Heart right ventricle (tissue), 16 donors: ENCODE results near the gene SPACA6. TPM values are rescaled to one million over a fixed set of nuclear protein-coding genes. Genes with fewer than 3 reads are reported as not detected.
"Not testable (repeated sequence)": the region's sequence is repeated elsewhere in the genome, so short reads cannot be mapped to it uniquely, and the experiment has no call there.

ENCODE experiments used
- ATAC-seq, 8 donors: fragments of 200-7000 bp; cut with Tn5 transposase; one replicate each; pipeline ENCODE4 v1.9.1; 2020; ENCODE audit warnings: mild to moderate bottlenecking in 8 of 8, moderate library complexity in 8 of 8, moderate number of reproducible peaks in 1 of 8
- DNase-seq, 2 donors: peaks; one replicate each; pipeline ENCODE4 v3.0.0-alpha.2; 2020
- H3K27ac ChIP-seq, 10 donors: fragments of 200-600 bp; sonication (generic) in 2 of 10; one replicate each; pipeline versions ENCODE4 v1.5.0 to v1.8.0; 2020 to 2022; ENCODE audit warnings: mild to moderate bottlenecking in 3 of 10
- H3K27me3 ChIP-seq, 7 donors: fragments of 200-600 bp; one replicate each; pipeline ENCODE4 v1.8.0; 2021 to 2022; ENCODE audit warnings: mild to moderate bottlenecking in 2 of 7
- H3K36me3 ChIP-seq, 9 donors: fragments of 200-600 bp; sonication (generic) in 1 of 9; one replicate each; pipeline versions ENCODE4 v1.5.0 to v1.8.0; 2020 to 2022; ENCODE audit warnings: mild to moderate bottlenecking in 2 of 9
- H3K4me1 ChIP-seq, 9 donors: fragments of 200-600 bp; sonication (generic) in 1 of 9; one replicate each; pipeline versions ENCODE4 v1.5.0 to v1.8.0; 2020 to 2022; ENCODE audit warnings: mild to moderate bottlenecking in 4 of 9
- H3K4me3 ChIP-seq, 10 donors: fragments of 200-600 bp; sonication (generic) in 2 of 10; one replicate each; pipeline versions ENCODE4 v1.5.0 to v1.8.0; 2020 to 2022; ENCODE audit warnings: mild to moderate bottlenecking in 7 of 10, moderate library complexity in 2 of 10
- H3K9me3 ChIP-seq, 11 donors: fragments of 200-600 bp in 10 of 11; sonication (generic) in 2 of 11; one replicate each; pipeline versions ENCODE4 v1.5.0 to v1.8.0; 2013 to 2022; ENCODE audit warnings: mild to moderate bottlenecking in 2 of 11, control low read depth in 1 of 11, moderate library complexity in 1 of 11
- WGBS, 2 donors: extraction: QIAGEN DNeasy Blood & Tissue Kit; methylation state at CpG; one replicate each; pipeline ENCODE4 v1.1.7; 2013; ENCODE audit warnings: inconsistent platforms in 1 of 2; 5-methylcytosine and 5-hydroxymethylcytosine counted together
- intact Hi-C, 10 donors: fragments of 100-400 bp; cut with DNase I; formaldehyde crosslinking; loops; one replicate each; pipeline versions ENCODE4 v1.11.1 to v1.14.2; 2022
- polyA plus RNA-seq, 2 donors: library from polyadenylated mRNA; stranded (reverse); fragments of 200-250 nt; gene quantifications; one replicate each; pipeline ENCODE4 v1.2.3, GENCODE V29; 2013
- total RNA-seq, 10 donors: library from RNA; stranded (reverse); fragmentation: NEBNext Ultra II Directional in 3 of 10; extraction: Animal tissue kit (Norgen Biotek cat#: 25700) in 3 of 10; gene quantifications; one replicate each; pipeline versions ENCODE4 v1.2.1 to v1.2.4, GENCODE V29; 2021 to 2023
- TF ChIP-seq, protein P1 (sequence below), 9 donors: fragments of 200-600 bp; sonication (generic) in 2 of 9; IDR thresholded peaks; one replicate each; pipeline versions ENCODE4 v1.5.0 to v1.8.0; 2021 to 2022; ENCODE audit warnings: antibody characterized with exemption in 9 of 9, mild to moderate bottlenecking in 5 of 9, moderate library complexity in 1 of 9
- donor health status: Arrhythmogenic right ventricular cardiomyopathy.
- donor health status: ischemic (EF 13 %, LVEDD 7.1; RV severe dilation, severe dysfunction).
- donor health status: healthy with polysubstance abuse.
- donor health status: DM: no; HTN: yes; CAD: no.
- donor health status: DM: no; HTN: no; CAD: no.
- donor health status: ischemic (EF 25% LVEDD 6.9; RV normal size, moderate dysfunction).
- donor health status: ischemic (EF 25% LVEDD 5.7; RV mildly dilated, moderate dysfunction).
- donor health status: healthy.
- donor health status: DM: yes; HTN: yes; CAD: no.
- donor health status: Ischemic cardiomyopathy.
- donor health status: ischemic (EF 35%, LVEDD 5.7; RV mildly dilated, moderate dysfunction).
- donor health status: nonischemic (EF 11% LVEDD 7.7; RV severe dilation, severe dysfunction).
- donor health status: DM: yes; HTN: yes; CAD: no.
- donor health status: PGD.
- donor health status: ischemic (EF 29% LVEDD 5.4; RV normal size, mild dysfunction).
- donor health status: nonischemic (EF 23%, LVEDD 6.1; RV moderate dilation, normal function).

SPACA6 gene
- total and polyA plus RNA-seq, 12 donors = 6.4 to 45.1 (median 10.1) TPM

DNA sequence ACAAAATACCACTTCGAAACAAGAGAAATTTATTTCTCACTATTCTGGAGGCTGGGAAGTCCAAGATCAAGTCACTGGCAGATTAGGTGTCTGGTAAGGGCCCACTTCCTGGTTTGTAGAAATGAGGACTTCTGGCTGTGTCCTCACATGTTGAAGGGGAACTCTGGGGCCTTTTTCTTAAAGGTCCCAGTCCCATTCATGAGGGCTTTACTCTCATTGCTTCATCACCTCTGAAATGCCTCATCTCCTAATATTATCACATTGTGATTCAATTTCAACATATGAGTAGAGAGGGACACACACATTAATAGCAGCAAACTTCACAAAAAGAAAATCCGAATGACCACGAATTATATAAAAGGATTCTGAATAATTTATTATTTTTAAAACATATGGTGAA is 24.9 kb upstream of the SPACA6 start:
- ATAC-seq = no peak
- WGBS, 2 donors = 76 to 87% methylated on average over 3 of the region's 3 CpGs

DNA sequence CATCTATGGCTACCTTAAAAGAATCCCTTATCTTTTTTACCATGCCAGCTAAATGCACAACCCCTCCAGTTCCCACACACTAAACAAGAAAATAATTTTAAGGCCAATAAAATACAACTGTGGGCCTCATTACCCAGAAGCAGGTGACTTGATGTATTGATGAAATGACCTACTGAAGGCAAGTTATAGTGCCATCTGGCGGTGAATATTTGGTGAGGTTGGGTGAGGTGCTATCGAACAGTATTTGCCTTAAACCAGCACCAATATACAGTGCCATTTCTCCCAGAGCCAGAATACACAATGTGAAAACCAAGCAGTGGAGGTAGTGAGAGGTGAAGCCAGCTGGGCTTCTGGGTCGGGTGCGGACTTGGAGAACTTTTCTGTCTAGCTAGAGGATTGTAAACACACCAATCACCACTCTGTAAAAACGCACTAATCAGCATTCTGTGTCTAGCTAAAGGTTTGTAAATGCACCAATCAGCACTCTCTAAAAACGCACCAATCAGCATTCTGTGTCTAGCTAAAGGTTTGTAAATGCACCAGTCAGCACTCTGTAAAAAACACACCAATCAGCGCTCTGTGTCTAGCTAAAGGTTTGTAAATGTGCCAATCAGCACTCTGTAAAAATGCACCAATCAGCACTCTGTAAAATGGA is 17.1 kb upstream of the SPACA6 start:
- TF ChIP-seq, protein P1, sequence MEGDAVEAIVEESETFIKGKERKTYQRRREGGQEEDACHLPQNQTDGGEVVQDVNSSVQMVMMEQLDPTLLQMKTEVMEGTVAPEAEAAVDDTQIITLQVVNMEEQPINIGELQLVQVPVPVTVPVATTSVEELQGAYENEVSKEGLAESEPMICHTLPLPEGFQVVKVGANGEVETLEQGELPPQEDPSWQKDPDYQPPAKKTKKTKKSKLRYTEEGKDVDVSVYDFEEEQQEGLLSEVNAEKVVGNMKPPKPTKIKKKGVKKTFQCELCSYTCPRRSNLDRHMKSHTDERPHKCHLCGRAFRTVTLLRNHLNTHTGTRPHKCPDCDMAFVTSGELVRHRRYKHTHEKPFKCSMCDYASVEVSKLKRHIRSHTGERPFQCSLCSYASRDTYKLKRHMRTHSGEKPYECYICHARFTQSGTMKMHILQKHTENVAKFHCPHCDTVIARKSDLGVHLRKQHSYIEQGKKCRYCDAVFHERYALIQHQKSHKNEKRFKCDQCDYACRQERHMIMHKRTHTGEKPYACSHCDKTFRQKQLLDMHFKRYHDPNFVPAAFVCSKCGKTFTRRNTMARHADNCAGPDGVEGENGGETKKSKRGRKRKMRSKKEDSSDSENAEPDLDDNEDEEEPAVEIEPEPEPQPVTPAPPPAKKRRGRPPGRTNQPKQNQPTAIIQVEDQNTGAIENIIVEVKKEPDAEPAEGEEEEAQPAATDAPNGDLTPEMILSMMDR (IDR thresholded peaks at IDR 0.05) = peak in 7 of 9 donors; percentile 37 to 60 (median 49)
- WGBS, 2 donors = 62 to 65% methylated on average over 7 of the region's 7 CpGs
- H3K4me1 ChIP-seq, H3K4me3 ChIP-seq, intact Hi-C loops, ATAC-seq, H3K9me3 ChIP-seq, H3K36me3 ChIP-seq, DNase-seq, H3K27ac ChIP-seq: not testable (repeated sequence)
- peaks cover 0 to 57% (median 7%) of the 10 kb centered on the region in 7 donors for H3K27me3 ChIP-seq

More for the DNA sequence above, 24.9 kb upstream of the SPACA6 start:
- no peak overlapping the region for H3K4me3 ChIP-seq
- H3K36me3 ChIP-seq = no peaks in the 10 kb centered on the region
- TF ChIP-seq, protein P1 (IDR thresholded peaks at IDR 0.05) = no peak
- H3K27me3 ChIP-seq = peaks cover 0 to 67% (median 18%) of the 10 kb centered on the region in 7 donors
- intact Hi-C loops = loop anchor here in 3 of 10 donors (5.0 to 10.0 kb wide), 2 partner anchors 107 to 109 kb away; no protein-coding TSS in a partner anchor
- H3K27ac ChIP-seq = no peak overlapping the region
- H3K9me3 ChIP-seq = peaks cover 0 to 5% (median 0%) of the 10 kb centered on the region in 11 donors
- no peaks in the 10 kb centered on the region for H3K4me1 ChIP-seq
- no peak for DNase-seq

DNA sequence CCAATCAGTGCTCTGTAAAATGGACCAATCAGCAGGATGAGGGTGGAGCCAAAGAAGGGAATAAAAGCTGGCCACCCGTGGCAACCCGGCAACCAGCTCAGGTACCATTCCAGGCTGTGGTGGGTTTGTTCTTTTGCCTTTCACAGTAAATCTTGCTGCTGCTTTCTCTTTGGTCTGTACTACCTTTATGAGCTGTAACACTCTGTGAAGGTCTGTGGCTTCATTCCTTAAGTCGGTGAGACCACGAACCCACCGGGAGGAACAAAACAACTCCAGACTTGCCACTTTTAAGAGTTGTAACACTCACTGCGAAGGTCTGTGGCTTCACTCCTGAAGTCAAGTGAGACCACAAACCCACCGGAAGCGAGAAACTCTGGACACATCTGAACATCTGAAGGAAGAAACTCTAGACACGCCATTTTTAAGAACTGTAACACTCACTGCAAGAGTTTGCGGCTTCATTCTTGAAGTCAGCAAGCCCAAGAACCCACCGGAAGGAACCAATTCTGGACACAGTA is 16.5 kb upstream of the SPACA6 start:
- WGBS, 2 donors = 73 to 81% methylated on average over 11 of the region's 11 CpGs
- Histone ChIP-seq H3K27me3 (peaks cover 0 to 51% (median 7%) of the 10 kb centered on the region in 7 donors), H3K9me3 (no peaks in the 10 kb centered on the region), H3K27ac (no peak overlapping the region), H3K36me3 (no peaks in the 10 kb centered on the region), H3K4me3 (no peak overlapping the region), H3K4me1 (no peaks in the 10 kb centered on the region)
- ATAC-seq (no peak), DNase-seq (no peak)
- intact Hi-C loops = no loop called here
- TF ChIP-seq, protein P1 (IDR thresholded peaks at IDR 0.05) = no peak

GRCh38 chr19:51680474-51680873 is 12.7 kb upstream of the SPACA6 start:
- no peaks in the 10 kb centered on the region for H3K9me3 ChIP-seq
- WGBS, 2 donors = 83 to 86% methylated on average over 1 of the region's 1 CpG
- intact Hi-C loops = loop anchor here in 1 of 10 donors (10.0 kb wide), 1 partner anchor 124 kb away; no protein-coding TSS in a partner anchor
- no peak overlapping the region for H3K27ac ChIP-seq
- TF ChIP-seq, protein P1 (IDR thresholded peaks at IDR 0.05) = no peak
- DNase-seq (no peak), ATAC-seq (no peak)
- H3K27me3 ChIP-seq = peaks cover 0 to 32% (median 7%) of the 10 kb centered on the region in 7 donors
- H3K36me3 ChIP-seq = no peaks in the 10 kb centered on the region
- H3K4me3 ChIP-seq = no peak overlapping the region
- H3K4me1 ChIP-seq = no peaks in the 10 kb centered on the region
